GM19238 (cell line): Measurements from ENCODE around the gene AKIRIN2.

Source experiments
- DNase-seq: peaks from one replicate; pipeline ENCODE4 v3.0.0; 2011; ENCODE audit warnings: low spot score; ENCODE audit not compliant: insufficient read length

AKIRIN2 gene

DNA sequence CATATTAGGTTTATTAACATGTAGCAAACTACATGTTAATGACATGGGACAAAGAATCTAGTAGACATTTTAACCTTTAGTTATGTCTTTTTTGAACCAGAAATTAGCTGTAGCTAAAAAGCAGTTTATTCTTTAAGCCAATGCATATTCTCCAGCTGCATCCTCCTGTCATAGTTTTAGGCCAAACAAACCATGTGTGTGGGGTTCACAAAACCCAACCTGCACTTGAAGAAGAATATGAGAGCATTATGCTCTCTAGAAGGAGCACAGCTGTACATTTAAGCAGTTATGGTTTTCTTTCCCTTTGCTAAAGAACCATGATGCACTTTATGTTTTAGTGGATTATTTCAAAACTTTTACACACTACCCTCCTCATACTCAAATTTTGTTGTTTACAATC is 46.2 kb downstream of the AKIRIN2 start:
- DNase-seq: no peak

DNA sequence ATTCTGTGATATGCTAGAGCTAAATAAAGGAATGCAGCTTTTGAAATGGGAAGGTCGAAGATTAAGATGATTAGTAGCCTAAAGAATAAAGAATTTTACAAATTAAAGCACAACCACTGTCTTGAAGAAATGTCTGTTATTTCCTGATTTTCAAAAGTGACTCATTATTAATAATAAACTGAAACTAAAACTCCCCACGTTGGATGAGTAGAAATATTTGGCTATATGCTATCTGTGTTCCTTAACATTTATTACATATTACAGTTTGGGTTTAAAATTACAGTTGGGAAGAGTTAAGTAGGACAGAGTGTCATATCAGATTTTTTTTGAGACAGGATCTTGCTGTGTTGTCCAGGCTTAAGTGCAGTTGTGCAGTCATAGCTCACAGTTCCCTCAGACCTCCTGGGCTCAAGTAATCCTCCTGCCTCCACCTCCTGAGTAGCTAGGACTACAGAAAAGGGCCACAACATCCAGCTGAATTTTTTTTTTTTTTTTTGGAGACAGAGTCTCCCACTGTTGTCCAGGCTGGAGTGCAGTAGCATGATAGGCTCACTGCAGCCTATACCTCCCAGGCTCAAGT is 47.1 kb downstream of the AKIRIN2 start:
- no peak for DNase-seq

DNA sequence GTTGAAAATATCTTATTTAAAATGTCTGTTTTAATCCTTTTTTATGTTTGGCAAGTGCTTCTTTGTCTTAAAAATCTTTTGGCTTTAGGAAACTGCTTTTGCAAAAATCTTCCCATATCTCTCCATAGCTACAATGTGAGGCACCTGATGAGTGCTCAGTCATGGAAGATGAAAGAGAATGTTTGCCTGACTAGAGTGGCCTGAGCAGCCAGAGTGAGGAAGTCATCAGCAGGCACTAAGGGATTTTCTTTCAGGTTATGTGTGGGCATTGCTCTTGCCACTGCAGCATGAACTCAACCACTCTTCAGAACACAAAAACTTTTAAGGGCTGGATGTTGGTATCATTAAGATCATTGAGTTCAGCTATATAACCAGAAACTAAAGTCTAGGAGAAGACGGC is 47.9 kb downstream of the AKIRIN2 start:
- DNase-seq: no peak

DNA sequence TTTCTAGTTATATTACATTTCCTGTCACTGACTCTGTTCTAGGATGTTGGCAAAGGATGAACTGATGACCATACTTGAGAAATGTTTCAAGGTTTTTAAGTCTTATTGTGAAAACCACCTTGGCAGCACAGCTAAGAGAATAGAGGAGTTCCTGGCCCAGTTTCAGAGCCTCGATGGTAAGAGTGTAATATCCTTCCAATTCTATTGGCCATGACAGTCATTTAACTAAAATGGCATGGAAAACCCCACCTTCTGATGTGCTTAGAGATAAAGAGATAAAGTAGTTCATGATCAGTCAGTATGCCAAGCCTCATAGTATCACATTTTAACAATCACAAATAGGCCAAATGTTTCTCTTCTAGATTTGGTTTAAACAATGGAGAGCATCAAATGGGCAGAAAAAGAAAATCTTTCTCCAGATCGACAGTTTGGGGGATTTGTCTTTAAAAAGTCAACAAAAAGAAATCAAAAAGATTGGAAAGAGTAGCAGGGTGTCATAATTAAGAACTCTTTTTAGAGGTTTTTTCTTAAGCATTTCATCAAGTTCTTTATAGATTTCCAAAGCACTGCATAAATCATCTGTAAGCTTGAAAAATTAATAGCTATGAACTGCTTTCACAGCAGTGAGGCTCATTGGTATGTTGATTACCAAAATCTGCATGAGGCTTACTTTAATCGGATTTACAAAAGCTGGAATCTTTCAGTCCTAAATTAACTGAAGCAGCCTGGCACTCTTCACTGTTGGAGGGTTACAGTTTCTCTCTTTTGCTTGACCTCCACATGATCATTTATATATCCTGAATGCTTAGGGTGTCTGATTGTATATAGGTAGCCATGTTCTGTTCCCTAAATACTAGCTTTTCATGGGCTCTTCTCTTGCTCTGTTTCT is 48.7 kb downstream of the AKIRIN2 start:
- no peak for DNase-seq

DNA sequence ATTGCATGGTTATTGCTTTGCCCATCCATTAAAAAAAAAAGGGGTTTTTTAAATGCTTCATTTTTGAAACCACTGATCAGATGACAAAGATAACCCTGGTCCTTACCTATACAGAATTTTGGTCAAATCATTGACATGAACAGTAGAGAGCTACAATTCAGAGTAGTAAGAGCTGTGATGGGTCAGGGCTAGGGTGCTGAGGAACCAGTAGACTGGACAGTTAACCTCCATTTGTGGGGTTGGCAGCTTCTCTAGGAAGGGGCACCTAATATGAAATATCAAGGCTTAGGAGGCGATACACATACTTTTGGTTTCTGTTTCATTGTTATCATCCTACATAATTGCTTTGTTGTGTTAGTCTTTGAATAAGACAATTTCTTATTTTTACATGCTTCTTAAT is 57.0 kb downstream of the AKIRIN2 start:
- DNase-seq: no peak

DNA sequence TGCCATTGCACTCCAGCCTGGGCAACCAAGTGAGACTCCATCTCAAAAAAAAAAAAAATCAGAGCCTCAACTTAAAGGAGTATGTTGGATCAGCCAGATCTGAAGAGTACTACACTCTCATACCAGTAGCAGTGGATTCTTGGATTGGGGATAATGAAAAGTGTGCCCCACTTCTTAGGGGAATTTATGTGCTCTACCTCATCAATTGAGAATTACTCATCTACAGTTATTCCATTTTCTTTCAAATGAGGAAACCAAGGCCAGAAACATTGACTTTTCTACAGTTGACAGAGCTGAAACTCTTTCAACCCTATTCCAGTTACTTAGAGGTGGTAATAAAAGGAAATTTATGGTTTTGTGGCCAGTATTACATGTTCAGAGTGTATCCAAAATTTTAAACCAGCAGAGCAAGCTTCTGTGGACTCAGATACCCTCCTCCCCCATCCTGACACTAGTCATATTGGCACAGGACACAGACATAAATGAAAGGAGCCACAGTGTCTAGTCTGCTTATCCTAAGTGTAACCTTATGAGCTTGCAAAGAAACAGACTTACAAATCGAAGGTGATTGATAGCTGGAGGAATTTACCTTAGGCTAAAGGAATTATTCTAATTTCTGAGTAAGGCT is 60.9 kb downstream of the AKIRIN2 start:
- DNase-seq: no peak

DNA sequence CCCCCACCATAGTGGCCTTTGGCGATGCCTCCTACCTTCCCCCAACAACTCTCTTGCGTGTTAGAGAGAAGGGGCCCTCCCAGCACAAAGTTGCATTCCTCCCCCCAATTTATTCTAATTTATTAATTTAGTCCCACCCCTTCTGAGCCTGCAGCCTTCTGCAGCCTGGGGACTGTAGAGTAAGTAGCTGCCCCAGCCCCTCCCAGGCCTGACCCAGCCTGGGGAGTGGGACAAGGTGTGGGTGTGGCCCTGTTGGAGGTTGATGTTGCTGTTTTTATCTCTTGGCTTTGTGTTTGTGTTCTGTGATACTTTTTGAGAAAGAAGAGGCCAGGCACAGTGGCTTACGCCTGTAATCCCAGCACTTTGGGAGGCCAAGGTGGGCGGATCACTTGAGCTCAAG is 62.7 kb downstream of the AKIRIN2 start:
- DNase-seq: no peak

DNA sequence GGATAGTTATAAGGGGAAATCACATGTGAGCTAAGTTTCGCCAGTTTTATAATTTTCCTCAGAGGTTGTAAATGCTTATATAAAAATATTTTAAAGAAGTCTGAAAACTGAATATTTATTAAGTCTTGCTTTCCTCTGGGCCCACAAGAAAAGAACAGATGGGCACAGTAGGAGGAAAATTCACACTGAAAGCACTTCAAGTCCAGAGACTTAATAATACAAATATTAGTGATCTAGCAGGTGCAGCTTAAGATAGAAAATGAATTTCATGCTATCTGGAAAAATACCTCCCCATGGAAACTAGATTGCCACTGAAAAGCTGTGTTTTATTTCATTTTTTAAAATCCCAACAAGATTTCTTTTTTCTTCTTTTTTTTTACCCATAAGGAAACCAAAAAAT is 64.9 kb downstream of the AKIRIN2 start:
- DNase-seq: no peak

DNA sequence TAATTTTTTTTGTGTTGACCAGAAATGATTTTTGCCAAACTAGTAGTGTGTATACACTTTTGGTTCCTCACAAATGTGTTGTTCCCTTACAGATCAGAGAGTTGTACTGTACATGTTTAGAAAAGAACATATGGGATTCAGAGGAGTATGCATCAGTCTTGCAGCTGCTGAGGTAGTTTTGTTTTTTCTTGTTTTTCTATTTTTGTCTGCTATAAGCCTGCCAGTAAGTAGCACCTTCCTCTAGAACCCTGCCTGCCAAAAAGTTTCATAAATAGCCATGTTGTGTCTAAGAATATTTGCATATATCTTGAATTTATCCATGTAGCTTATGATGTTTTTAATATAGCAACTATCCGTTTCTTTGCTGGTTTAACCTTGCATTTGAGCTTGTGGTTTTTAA is 65.7 kb downstream of the AKIRIN2 start:
- DNase-seq: no peak

DNA sequence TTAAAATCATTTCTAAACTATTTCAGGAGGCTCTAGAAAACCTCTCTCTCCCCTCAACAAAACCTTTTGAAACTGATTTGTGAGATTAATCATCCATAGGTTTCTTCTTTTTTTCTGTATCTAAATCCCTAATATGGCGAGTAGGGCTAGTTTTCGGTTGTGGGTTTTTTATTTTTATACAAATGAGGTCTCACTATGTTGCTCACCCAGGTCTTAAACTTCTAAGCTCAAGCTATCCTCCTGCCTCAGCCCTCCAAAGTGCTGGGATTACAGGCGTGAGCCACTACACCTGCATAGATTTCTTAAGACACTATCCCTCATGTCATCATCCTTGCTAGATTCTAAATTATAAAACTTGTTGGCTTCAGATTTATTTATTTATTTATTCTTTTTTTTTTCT is 68.2 kb downstream of the AKIRIN2 start:
- DNase-seq: no peak

DNA sequence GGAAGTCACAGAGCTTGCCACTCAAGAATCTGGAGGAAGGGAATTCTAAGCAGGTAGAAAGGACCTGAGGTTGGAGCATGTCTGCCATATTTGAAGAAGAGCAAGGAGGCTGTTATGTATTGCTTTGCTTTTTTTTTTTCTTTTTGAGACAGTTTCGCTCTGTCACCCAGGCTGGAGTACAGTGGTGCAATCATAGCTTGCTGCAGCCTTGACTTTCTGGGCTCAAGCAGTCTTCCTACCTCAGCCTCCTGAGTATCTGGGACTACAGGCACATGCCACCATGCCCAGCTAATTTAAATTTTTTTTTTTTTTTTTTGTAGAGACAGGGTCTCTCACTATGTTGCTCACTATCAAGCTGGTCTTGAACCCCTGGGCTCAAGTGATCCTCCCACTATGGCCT is 71.3 kb downstream of the AKIRIN2 start:
- no peak for DNase-seq

DNA sequence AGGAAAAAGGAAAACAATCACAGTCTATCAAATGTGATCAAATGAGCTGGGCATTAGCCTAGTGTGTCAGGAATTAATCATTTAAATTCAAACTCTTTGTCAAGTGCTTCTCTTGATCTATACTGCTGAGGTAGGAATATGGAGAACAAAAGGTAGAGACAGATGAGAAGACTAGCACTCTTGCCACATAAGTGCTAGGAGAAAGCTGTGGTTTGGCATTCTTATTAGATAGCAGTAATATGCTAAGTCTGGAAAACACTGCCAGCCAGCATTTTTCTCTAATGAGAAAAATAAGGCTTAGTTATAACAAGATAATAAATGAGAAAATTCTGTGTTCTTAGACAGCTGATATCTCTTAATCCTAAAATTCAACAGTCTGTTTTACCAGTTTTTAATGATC is 73.2 kb downstream of the AKIRIN2 start:
- DNase-seq: no peak

DNA sequence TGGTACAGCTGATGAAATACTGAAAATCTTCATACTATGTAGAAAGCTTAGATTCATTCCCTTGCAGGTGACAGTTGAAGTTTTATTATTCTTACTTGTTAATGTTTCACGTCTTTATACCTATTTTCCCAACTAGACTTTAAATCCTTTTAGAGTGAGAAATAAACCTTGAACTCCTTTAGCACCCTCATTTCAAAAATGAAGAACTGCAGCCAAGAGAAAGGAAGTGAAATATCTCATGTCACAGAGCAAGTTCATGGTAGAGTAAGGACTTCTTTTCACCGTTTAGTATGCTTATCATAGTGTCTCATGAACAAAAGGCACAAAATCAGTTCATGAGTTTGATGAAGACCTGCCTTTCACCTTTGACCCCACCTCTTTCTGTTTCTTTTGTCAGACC is 73.6 kb downstream of the AKIRIN2 start:
- no peak for DNase-seq
